ENCODE data around the gene SHOC2. TPM values are rescaled to one million over a fixed set of nuclear protein-coding genes. Genes with fewer than 3 reads are reported as not detected.

The SHOC2 gene
- total and polyA plus RNA-seq, 2 donors (not counting 1 experiment from before 2014, with no cell fraction given) = 45.3 to 83.6 TPM

DNA sequence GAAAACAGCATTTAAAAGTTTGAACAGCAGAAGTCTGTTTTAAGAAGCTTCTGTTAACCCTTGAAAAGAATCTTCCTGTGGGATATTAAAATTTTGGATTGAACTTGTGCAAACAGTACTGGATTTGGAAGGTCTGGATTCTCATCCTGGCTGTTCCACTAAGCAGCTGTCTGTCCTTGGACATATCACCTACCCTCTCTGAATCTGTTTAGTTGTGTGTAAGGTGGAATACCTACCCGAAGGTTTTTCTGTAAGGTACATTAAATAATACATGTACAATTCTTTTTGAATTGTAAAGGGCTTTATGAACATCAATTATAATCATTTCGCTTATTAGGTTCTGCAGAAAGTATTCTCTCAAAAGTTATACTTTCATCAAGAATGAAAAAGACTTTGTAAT lies 45.5 kb upstream of the SHOC2 start:
- no peaks in the 10 kb centered on the region for H3K36me3 ChIP-seq (ENCODE audit: control insufficient read depth, insufficient read depth, low read length)
- DNase-seq (ENCODE audit: low read depth in 2 of 2) = no peak
- peaks cover 5% of the 10 kb centered on the region for H3K4me1 ChIP-seq (ENCODE audit: control insufficient read depth, extremely low read depth, insufficient read depth, low read length)
- H3K27me3 ChIP-seq (ENCODE audit: control insufficient read depth, insufficient read depth, low read length) = no peaks in the 10 kb centered on the region
- no peak overlapping the region for H3K27ac ChIP-seq (ENCODE audit: insufficient read depth, low read length)
- H3K4me2 ChIP-seq (ENCODE audit: extremely low read depth, insufficient read depth, low read length) = peak overlapping the region; percentile 97
- no peaks in the 10 kb centered on the region for H3K9me3 ChIP-seq (ENCODE audit: control insufficient read depth, insufficient read depth, low read depth, low read length)
- no peak overlapping the region for H3K9ac ChIP-seq (ENCODE audit: insufficient read depth, low read length)
- H4K20me1 ChIP-seq (ENCODE audit: control insufficient read depth, extremely low read depth, insufficient read depth, low read length) = no peaks in the 10 kb centered on the region
- H3K4me3 ChIP-seq (replicated peaks in 1 of 4; ENCODE audit: control extremely low read depth in 1 of 4, insufficient read depth in 1 of 4, low read depth in 3 of 4, low read length in 4 of 4) = peak overlapping the region; percentile 69 to 91 (median 86)
- H3K79me2 ChIP-seq (ENCODE audit: control insufficient read depth, insufficient read depth, low read length) = peaks cover 9% of the 10 kb centered on the region
- TF ChIP-seq EZH2 (IDR thresholded peaks at IDR 0.05; ENCODE audit: low read length, missing control alignments) = no peak
- TF ChIP-seq, protein P1, sequence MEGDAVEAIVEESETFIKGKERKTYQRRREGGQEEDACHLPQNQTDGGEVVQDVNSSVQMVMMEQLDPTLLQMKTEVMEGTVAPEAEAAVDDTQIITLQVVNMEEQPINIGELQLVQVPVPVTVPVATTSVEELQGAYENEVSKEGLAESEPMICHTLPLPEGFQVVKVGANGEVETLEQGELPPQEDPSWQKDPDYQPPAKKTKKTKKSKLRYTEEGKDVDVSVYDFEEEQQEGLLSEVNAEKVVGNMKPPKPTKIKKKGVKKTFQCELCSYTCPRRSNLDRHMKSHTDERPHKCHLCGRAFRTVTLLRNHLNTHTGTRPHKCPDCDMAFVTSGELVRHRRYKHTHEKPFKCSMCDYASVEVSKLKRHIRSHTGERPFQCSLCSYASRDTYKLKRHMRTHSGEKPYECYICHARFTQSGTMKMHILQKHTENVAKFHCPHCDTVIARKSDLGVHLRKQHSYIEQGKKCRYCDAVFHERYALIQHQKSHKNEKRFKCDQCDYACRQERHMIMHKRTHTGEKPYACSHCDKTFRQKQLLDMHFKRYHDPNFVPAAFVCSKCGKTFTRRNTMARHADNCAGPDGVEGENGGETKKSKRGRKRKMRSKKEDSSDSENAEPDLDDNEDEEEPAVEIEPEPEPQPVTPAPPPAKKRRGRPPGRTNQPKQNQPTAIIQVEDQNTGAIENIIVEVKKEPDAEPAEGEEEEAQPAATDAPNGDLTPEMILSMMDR (conservative IDR thresholded peaks at IDR 0.05 in 1 of 2, IDR thresholded peaks at IDR 0.05 in 1 of 2; ENCODE audit: low read depth in 1 of 2, low read length in 2 of 2) = no peak
- H2AFZ ChIP-seq (ENCODE audit: low read length) = no peak overlapping the region

DNA sequence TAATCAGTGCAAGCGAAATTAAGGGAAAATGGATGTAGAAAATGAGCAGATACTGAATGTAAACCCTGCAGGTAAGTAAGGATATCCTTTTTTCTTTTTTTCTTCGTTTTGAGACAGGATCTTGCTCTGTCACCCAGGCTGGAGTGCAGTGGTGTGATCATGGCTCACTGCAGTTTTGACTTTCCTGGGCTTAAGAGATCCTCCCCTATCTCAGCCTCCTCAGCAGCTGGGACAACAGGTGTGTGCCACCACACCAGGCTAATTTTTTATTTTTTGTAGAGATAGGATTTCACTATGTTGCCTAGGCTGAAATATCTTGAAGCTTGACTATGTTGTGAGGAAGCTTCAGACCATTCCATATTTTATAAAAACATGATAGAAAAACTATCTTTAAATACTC lies 43.4 kb upstream of the SHOC2 start:
- H3K27ac ChIP-seq (ENCODE audit: insufficient read depth, low read length) = no peak overlapping the region
- no peaks in the 10 kb centered on the region for H3K36me3 ChIP-seq (ENCODE audit: control insufficient read depth, insufficient read depth, low read length)
- TF ChIP-seq, protein P1 (conservative IDR thresholded peaks at IDR 0.05 in 1 of 2, IDR thresholded peaks at IDR 0.05 in 1 of 2; ENCODE audit: low read depth in 1 of 2, low read length in 2 of 2) = no peak
- no peak for TF ChIP-seq EZH2 (IDR thresholded peaks at IDR 0.05; ENCODE audit: low read length, missing control alignments)
- no peak overlapping the region for H3K4me2 ChIP-seq (ENCODE audit: extremely low read depth, insufficient read depth, low read length)
- peaks cover 4% of the 10 kb centered on the region for H3K4me1 ChIP-seq (ENCODE audit: control insufficient read depth, extremely low read depth, insufficient read depth, low read length)
- DNase-seq (ENCODE audit: low read depth in 2 of 2) = no peak
- no peak overlapping the region for H3K4me3 ChIP-seq (replicated peaks in 1 of 4; ENCODE audit: control extremely low read depth in 1 of 4, insufficient read depth in 1 of 4, low read depth in 3 of 4, low read length in 4 of 4)
- no peaks in the 10 kb centered on the region for H3K9me3 ChIP-seq (ENCODE audit: control insufficient read depth, insufficient read depth, low read depth, low read length)
- no peak overlapping the region for H2AFZ ChIP-seq (ENCODE audit: low read length)
- H3K9ac ChIP-seq (ENCODE audit: insufficient read depth, low read length) = no peak overlapping the region
- H3K27me3 ChIP-seq (ENCODE audit: control insufficient read depth, insufficient read depth, low read length) = no peaks in the 10 kb centered on the region
- no peaks in the 10 kb centered on the region for H4K20me1 ChIP-seq (ENCODE audit: control insufficient read depth, extremely low read depth, insufficient read depth, low read length)
- peaks cover 9% of the 10 kb centered on the region for H3K79me2 ChIP-seq (ENCODE audit: control insufficient read depth, insufficient read depth, low read length)

DNA sequence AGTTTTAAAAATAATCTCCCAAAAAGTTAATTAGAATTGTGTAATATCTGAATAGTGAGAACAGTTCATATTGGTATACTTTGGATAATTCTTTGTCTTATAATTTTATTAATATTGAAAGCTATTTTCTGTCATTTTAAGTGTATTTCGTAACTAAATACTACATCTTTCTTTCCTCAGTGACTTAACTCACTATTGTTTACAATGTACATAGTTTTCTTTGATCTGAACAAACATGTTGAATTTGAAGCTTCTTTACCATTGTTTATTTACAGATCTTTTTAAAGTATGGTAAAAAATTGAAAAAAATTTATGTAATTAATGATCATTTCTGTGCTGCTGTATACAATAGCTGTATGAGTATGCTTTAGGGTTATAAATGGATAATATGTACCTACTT lies 42.6 kb upstream of the SHOC2 start:
- Histone ChIP-seq H3K4me1 (ENCODE audit: control insufficient read depth, extremely low read depth, insufficient read depth, low read length) (no peaks in the 10 kb centered on the region), H3K27me3 (ENCODE audit: control insufficient read depth, insufficient read depth, low read length) (no peaks in the 10 kb centered on the region), H3K9ac (ENCODE audit: insufficient read depth, low read length) (no peak overlapping the region), H4K20me1 (ENCODE audit: control insufficient read depth, extremely low read depth, insufficient read depth, low read length) (no peaks in the 10 kb centered on the region), H3K27ac (ENCODE audit: insufficient read depth, low read length) (no peak overlapping the region), H3K4me2 (ENCODE audit: extremely low read depth, insufficient read depth, low read length) (no peak overlapping the region), H2AFZ (ENCODE audit: low read length) (no peak overlapping the region), H3K36me3 (ENCODE audit: control insufficient read depth, insufficient read depth, low read length) (no peaks in the 10 kb centered on the region), H3K4me3 (replicated peaks in 1 of 4; ENCODE audit: control extremely low read depth in 1 of 4, insufficient read depth in 1 of 4, low read depth in 3 of 4, low read length in 4 of 4) (no peak overlapping the region), H3K79me2 (ENCODE audit: control insufficient read depth, insufficient read depth, low read length) (peaks cover 9% of the 10 kb centered on the region), H3K9me3 (ENCODE audit: control insufficient read depth, insufficient read depth, low read depth, low read length) (no peaks in the 10 kb centered on the region)
- TF ChIP-seq EZH2 (IDR thresholded peaks at IDR 0.05; ENCODE audit: low read length, missing control alignments) = no peak
- TF ChIP-seq, protein P1 (conservative IDR thresholded peaks at IDR 0.05 in 1 of 2, IDR thresholded peaks at IDR 0.05 in 1 of 2; ENCODE audit: low read depth in 1 of 2, low read length in 2 of 2) = no peak
- no peak for DNase-seq (ENCODE audit: low read depth in 2 of 2)
